H9 (cell line): ENCODE data around the gene IL16. TPM values are rescaled to one million over a fixed set of nuclear protein-coding genes. Genes with fewer than 3 reads are reported as not detected.

Experiments
- DNase-seq: peaks from one replicate; pipeline ENCODE4 v3.0.0-alpha.2; 2017
- H2AFZ ChIP-seq: one replicate; pipeline ENCODE4 v1.6.1; 2013; ENCODE audit warnings: mild to moderate bottlenecking, low read length, control low read depth, moderate library complexity
- H2AK5ac ChIP-seq: 2 replicates; pipeline ENCODE4 v1.6.1; 2013; ENCODE audit warnings: low read length, control low read depth, mixed read lengths; ENCODE audit not compliant: insufficient read length
- H2BK120ac ChIP-seq: one replicate; pipeline ENCODE4 v1.6.1; 2013; ENCODE audit warnings: low read depth, mild to moderate bottlenecking, low read length, control low read depth, inconsistent platforms; ENCODE audit not compliant: poor library complexity, severe bottlenecking
- H2BK12ac ChIP-seq: 2 replicates; pipeline ENCODE4 v1.6.1; 2013; ENCODE audit warnings: low read length, control low read depth, mixed read lengths, low read depth; ENCODE audit not compliant: insufficient read length
- H2BK15ac ChIP-seq: 2 replicates; pipeline ENCODE4 v1.6.1; 2013; ENCODE audit warnings: low read depth, low read length, control low read depth
- H2BK20ac ChIP-seq: one replicate; pipeline ENCODE4 v1.6.1; 2013; ENCODE audit warnings: low read depth, mild to moderate bottlenecking, low read length, control low read depth, inconsistent platforms; ENCODE audit not compliant: poor library complexity, severe bottlenecking
- H2BK5ac ChIP-seq: 2 replicates; pipeline ENCODE4 v1.6.1; 2013; ENCODE audit warnings: low read length, control low read depth, mixed read lengths; ENCODE audit not compliant: insufficient read length
- H3K14ac ChIP-seq: 2 replicates; pipeline ENCODE4 v1.6.1; 2013; ENCODE audit warnings: low read length, control low read depth; ENCODE audit not compliant: insufficient read depth
- H3K18ac ChIP-seq: 2 replicates; pipeline ENCODE4 v1.6.1; 2013; ENCODE audit warnings: low read depth, mild to moderate bottlenecking, mixed read lengths, low read length, control low read depth; ENCODE audit not compliant: insufficient read length
- H3K23ac ChIP-seq: 2 replicates; pipeline ENCODE4 v1.6.1; 2013; ENCODE audit warnings: low read length, control low read depth, mixed read lengths, low read depth; ENCODE audit not compliant: insufficient read length
- H3K23me2 ChIP-seq: 2 replicates; pipeline ENCODE4 v1.6.1; 2013; ENCODE audit warnings: low read depth, mild to moderate bottlenecking, mixed read lengths, low read length, control low read depth; ENCODE audit not compliant: insufficient read length, poor library complexity, severe bottlenecking
- H3K27ac ChIP-seq: 2 replicates; pipeline ENCODE4 v1.5.1; 2013; ENCODE audit warnings: low read length, control low read depth, mixed read lengths, low read depth; ENCODE audit not compliant: insufficient read length
- H3K27me3 ChIP-seq: 2 replicates; pipeline ENCODE4 v1.6.1; 2013; ENCODE audit warnings: low read length, control low read depth, inconsistent platforms; ENCODE audit not compliant: insufficient read depth
- H3K4ac ChIP-seq: 2 replicates; pipeline ENCODE4 v1.6.1; 2013; ENCODE audit warnings: low read depth, mild to moderate bottlenecking, control low read depth, inconsistent platforms, low read length, moderate library complexity
- H3K4me1 ChIP-seq: 2 replicates; pipeline ENCODE4 v1.6.1; 2013; ENCODE audit warnings: low read length, control low read depth, inconsistent platforms; ENCODE audit not compliant: insufficient read depth
- H3K4me2 ChIP-seq: 2 replicates; pipeline ENCODE4 v1.6.1; 2013; ENCODE audit warnings: low read length, control low read depth, mixed read lengths; ENCODE audit not compliant: insufficient read length, insufficient read depth
- H3K56ac ChIP-seq: 2 replicates; pipeline ENCODE4 v1.6.1; 2013; ENCODE audit warnings: low read depth, mild to moderate bottlenecking, mixed read lengths, low read length, control low read depth; ENCODE audit not compliant: insufficient read length
- H3K79me1 ChIP-seq: 2 replicates; pipeline ENCODE4 v1.6.1; 2013; ENCODE audit warnings: low read depth, mild to moderate bottlenecking, moderate library complexity, low read length, control low read depth, inconsistent platforms; ENCODE audit not compliant: insufficient read depth, poor library complexity, severe bottlenecking
- H3K79me2 ChIP-seq: 2 replicates; pipeline ENCODE4 v1.6.1; 2013; ENCODE audit warnings: low read length, control low read depth, inconsistent platforms; ENCODE audit not compliant: insufficient read depth
- H3K9ac ChIP-seq: 2 replicates; pipeline ENCODE4 v1.6.1; 2013; ENCODE audit warnings: low read length, control low read depth, mixed read lengths; ENCODE audit not compliant: insufficient read length; ENCODE audit errors: extremely low read depth
- H3K9me3 ChIP-seq: one replicate; pipeline ENCODE4 v1.6.1; 2013; ENCODE audit warnings: low read depth, low read length, inconsistent platforms; ENCODE audit not compliant: control insufficient read depth
- H3T11ph ChIP-seq: one replicate; pipeline ENCODE4 v1.6.1; 2013; ENCODE audit warnings: mild to moderate bottlenecking, low read length, control low read depth, inconsistent platforms
- H4K20me1 ChIP-seq: one replicate; pipeline ENCODE4 v1.6.1; 2013; ENCODE audit not compliant: control insufficient read depth, insufficient read length, insufficient read depth
- H4K5ac ChIP-seq: 2 replicates; pipeline ENCODE4 v1.6.1; 2013; ENCODE audit warnings: low read depth, mild to moderate bottlenecking, mixed read lengths, low read length, control low read depth; ENCODE audit not compliant: insufficient read length
- H4K8ac ChIP-seq: replicated peaks from 2 replicates; pipeline ENCODE4 v1.6.1; 2013; ENCODE audit warnings: low read length, control low read depth, mixed read lengths, low read depth; ENCODE audit not compliant: insufficient read length
- H4K91ac ChIP-seq: 2 replicates; pipeline ENCODE4 v1.6.1; 2013; ENCODE audit warnings: low read depth, mild to moderate bottlenecking, moderate library complexity, mixed read lengths, low read length, control low read depth; ENCODE audit not compliant: insufficient read length
- H3K27ac Mint-ChIP-seq, 3 experiments: 2 replicates in 2 of 3; 3 replicates in 1 of 3; pipeline ENCODE4 v1.8.0; 2020 to 2021; ENCODE audit warnings: mixed read lengths in 3 of 3, mild to moderate bottlenecking in 1 of 3, moderate library complexity in 1 of 3
- H3K27me3 Mint-ChIP-seq: 2 replicates; pipeline ENCODE4 v1.8.0; 2021; ENCODE audit warnings: low read depth, mild to moderate bottlenecking, moderate library complexity, mixed read lengths
- H3K36me3 Mint-ChIP-seq, 3 experiments: 2 replicates in 2 of 3; 3 replicates in 1 of 3; pipeline ENCODE4 v1.8.0; 2020 to 2021; ENCODE audit warnings: low read depth in 3 of 3, mixed read lengths in 3 of 3; ENCODE audit not compliant: insufficient read depth in 1 of 3
- H3K4me1 Mint-ChIP-seq, 2 experiments: 2 replicates each; pipeline ENCODE4 v1.8.0; 2020; ENCODE audit warnings: mixed read lengths in 2 of 2
- H3K4me3 Mint-ChIP-seq, 2 experiments: 2 replicates in 1 of 2; 3 replicates in 1 of 2; pipeline ENCODE4 v1.8.0; 2020 to 2021; ENCODE audit warnings: mild to moderate bottlenecking in 2 of 2, mixed read lengths in 2 of 2, moderate library complexity in 1 of 2
- H3K9me3 Mint-ChIP-seq, 2 experiments: 2 replicates in 1 of 2; 3 replicates in 1 of 2; pipeline ENCODE4 v1.8.0; 2020; ENCODE audit warnings: mild to moderate bottlenecking in 2 of 2, mixed read lengths in 2 of 2, moderate library complexity in 1 of 2
- WGBS: extraction: QIAGEN DNeasy Blood & Tissue Kit; methylation state at CpG from one replicate; pipeline ENCODE4 v1.1.7; 2013; ENCODE audit warnings: missing lambda C conversion rate, low lambda C conversion rate, mixed read lengths; ENCODE audit not compliant: insufficient read length; ENCODE audit errors: extremely low coverage; 5-methylcytosine and 5-hydroxymethylcytosine counted together
- total RNA-seq: library from RNA; stranded (reverse); gene quantifications from 2 replicates; pipeline ENCODE4 v1.2.1, GENCODE V29; 2021
- TF ChIP-seq, protein P1 (sequence below): fragments of 200-600 bp; sonication (generic); conservative IDR thresholded peaks from 3 replicates; pipeline ENCODE4 v1.8.0; 2021; ENCODE audit warnings: antibody characterized with exemption, mild to moderate bottlenecking

IL16 gene
- total RNA-seq, 1 experiment from 2014 or later: 0.28 TPM

GRCh38 chr15:81182756-81183438 lies 13.8 kb upstream of the IL16 start:
- WGBS: no CpG with 5 or more reads among the region's 13 CpGs
- Histone ChIP-seq H3K56ac (no peak overlapping the region), H3K9ac (no peak overlapping the region), H3K79me2 (no peaks in the 10 kb centered on the region), H2BK15ac (no peak overlapping the region), H4K20me1 (no peaks in the 10 kb centered on the region), H2AK5ac (no peak overlapping the region), H3K9me3 (no peaks in the 10 kb centered on the region), H3K14ac (no peak overlapping the region), H3K27ac (no peak overlapping the region), H4K91ac (no peak overlapping the region), H2BK12ac (no peak overlapping the region), H2BK5ac (no peak overlapping the region), H4K5ac (no peak overlapping the region), H3K4me1 (no peaks in the 10 kb centered on the region), H2BK20ac (no peak overlapping the region), H2BK120ac (no peak overlapping the region), H4K8ac (no peak overlapping the region), H3K23ac (no peak overlapping the region), H3T11ph (no peak overlapping the region), H2AFZ (no peak overlapping the region), H3K4me2 (no peak overlapping the region), H3K79me1 (no peaks in the 10 kb centered on the region), H3K23me2 (no peaks in the 10 kb centered on the region), H3K27me3 (no peaks in the 10 kb centered on the region), H3K18ac (no peak overlapping the region), H3K4ac (no peak overlapping the region)
- Mint-ChIP-seq H3K36me3 (no peaks in the 10 kb centered on the region), H3K4me1 (peaks cover 0 to 18% of the 10 kb centered on the region in 2 experiments; a peak in 3 of 4 replicates), H3K27me3 (peaks cover 21% of the 10 kb centered on the region), H3K4me3 (no peak overlapping the region), H3K27ac (no peak overlapping the region), H3K9me3 (no peaks in the 10 kb centered on the region)
- DNase-seq: peak; percentile 44
- TF ChIP-seq, protein P1, sequence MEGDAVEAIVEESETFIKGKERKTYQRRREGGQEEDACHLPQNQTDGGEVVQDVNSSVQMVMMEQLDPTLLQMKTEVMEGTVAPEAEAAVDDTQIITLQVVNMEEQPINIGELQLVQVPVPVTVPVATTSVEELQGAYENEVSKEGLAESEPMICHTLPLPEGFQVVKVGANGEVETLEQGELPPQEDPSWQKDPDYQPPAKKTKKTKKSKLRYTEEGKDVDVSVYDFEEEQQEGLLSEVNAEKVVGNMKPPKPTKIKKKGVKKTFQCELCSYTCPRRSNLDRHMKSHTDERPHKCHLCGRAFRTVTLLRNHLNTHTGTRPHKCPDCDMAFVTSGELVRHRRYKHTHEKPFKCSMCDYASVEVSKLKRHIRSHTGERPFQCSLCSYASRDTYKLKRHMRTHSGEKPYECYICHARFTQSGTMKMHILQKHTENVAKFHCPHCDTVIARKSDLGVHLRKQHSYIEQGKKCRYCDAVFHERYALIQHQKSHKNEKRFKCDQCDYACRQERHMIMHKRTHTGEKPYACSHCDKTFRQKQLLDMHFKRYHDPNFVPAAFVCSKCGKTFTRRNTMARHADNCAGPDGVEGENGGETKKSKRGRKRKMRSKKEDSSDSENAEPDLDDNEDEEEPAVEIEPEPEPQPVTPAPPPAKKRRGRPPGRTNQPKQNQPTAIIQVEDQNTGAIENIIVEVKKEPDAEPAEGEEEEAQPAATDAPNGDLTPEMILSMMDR: peak; percentile 38; the same call in 2 of the 3 replicates
